ENCODE measurements around the gene PGAM1. TPM values are rescaled to one million over a fixed set of nuclear protein-coding genes. Genes with fewer than 3 reads are reported as not detected.
"Not testable (repeated sequence)": the region's sequence is repeated elsewhere in the genome, so short reads cannot be mapped to it uniquely, and the experiment has no call there.

Gene PGAM1
- total and polyA plus RNA-seq, 2 of the 13 experiments (the other 11 are each of a cell fraction or from before 2014, with no cell fraction given), result 354 to 483 TPM

DNA sequence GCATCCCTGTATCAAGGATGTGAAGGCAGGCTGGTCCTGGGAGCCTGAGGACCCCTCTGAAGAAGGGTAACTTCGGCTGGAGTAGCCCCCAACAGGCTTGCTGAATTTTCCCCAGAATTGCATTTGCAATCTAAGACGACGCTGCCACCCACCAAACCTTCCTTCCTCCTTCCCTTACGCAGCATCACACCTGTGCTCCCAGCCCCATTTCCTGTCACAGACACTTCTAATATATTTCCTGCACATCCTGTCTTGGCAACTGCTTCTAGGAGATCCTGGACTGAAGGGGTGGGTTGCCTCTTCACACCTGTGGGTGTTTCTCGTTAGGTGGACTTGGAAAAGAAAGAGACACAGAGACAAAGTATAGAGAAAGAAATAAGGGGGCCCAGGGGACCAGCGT, 9.4 kb upstream of the PGAM1 start (continued):
- TF ChIP-seq, protein P1, sequence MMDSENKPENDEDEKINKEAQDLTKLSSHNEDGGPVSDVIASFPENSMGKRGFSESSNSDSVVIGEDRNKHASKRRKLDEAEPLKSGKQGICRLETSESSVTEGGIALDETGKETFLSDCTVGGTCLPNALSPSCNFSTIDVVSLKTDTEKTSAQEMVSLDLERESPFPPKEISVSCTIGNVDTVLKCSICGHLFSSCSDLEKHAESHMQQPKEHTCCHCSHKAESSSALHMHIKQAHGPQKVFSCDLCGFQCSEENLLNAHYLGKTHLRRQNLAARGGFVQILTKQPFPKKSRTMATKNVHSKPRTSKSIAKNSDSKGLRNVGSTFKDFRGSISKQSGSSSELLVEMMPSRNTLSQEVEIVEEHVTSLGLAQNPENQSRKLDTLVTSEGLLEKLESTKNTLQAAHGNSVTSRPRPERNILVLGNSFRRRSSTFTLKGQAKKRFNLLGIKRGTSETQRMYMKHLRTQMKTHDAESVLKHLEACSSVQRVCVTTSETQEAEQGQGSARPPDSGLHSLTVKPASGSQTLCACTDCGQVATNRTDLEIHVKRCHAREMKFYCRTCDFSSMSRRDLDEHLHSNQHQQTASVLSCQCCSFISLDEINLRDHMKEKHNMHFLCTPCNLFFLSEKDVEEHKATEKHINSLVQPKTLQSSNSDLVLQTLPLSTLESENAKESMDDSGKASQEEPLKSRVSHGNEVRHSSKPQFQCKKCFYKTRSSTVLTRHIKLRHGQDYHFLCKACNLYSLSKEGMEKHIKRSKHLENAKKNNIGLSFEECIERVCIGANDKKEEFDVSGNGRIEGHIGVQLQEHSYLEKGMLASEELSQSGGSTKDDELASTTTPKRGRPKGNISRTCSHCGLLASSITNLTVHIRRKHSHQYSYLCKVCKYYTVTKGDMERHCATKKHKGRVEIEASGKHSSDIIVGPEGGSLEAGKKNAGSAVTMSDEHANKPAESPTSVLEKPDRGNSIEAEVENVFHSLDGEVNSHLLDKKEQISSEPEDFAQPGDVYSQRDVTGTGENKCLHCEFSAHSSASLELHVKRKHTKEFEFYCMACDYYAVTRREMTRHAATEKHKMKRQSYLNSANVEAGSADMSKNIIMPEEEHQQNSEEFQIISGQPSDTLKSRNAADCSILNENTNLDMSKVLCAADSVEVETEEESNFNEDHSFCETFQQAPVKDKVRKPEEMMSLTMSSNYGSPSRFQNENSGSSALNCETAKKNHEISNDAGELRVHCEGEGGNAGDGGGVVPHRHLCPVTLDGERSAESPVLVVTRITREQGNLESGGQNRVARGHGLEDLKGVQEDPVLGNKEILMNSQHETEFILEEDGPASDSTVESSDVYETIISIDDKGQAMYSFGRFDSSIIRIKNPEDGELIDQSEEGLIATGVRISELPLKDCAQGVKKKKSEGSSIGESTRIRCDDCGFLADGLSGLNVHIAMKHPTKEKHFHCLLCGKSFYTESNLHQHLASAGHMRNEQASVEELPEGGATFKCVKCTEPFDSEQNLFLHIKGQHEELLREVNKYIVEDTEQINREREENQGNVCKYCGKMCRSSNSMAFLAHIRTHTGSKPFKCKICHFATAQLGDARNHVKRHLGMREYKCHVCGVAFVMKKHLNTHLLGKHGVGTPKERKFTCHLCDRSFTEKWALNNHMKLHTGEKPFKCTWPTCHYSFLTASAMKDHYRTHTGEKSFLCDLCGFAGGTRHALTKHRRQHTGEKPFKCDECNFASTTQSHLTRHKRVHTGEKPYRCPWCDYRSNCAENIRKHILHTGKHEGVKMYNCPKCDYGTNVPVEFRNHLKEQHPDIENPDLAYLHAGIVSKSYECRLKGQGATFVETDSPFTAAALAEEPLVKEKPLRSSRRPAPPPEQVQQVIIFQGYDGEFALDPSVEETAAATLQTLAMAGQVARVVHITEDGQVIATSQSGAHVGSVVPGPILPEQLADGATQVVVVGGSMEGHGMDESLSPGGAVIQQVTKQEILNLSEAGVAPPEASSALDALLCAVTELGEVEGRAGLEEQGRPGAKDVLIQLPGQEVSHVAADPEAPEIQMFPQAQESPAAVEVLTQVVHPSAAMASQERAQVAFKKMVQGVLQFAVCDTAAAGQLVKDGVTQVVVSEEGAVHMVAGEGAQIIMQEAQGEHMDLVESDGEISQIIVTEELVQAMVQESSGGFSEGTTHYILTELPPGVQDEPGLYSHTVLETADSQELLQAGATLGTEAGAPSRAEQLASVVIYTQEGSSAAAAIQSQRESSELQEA (CRISPR knock-in tag; IDR thresholded peaks at IDR 0.05; ENCODE audit: not compliant biosample characterization), result no peak

GRCh38 chr10:97423757-97424098, 2.3 kb upstream of the PGAM1 start:
- H3K27me3 ChIP-seq (ENCODE audit: control insufficient read depth in 1 of 2, insufficient read depth in 2 of 2, low read length in 2 of 2); H3K9ac ChIP-seq (ENCODE audit: insufficient read depth, low read depth, low read length); H3K4me2 ChIP-seq (ENCODE audit: low read depth, low read length); H3K36me3 ChIP-seq (replicated peaks in 1 of 2; ENCODE audit: control insufficient read depth in 1 of 2, insufficient read depth in 2 of 2, low read length in 2 of 2); CTCF ChIA-PET (ENCODE audit: low intra/inter-chr PET ratio, low total read pairs); DNase-seq (ENCODE audit: low spot score); in situ Hi-C loops (cut with HindIII; ENCODE audit: extremely low pct_ligation_motif_present, low pct_unique_long_range_greater_than_20kb); H2AFZ ChIP-seq (ENCODE audit: low read length); FAIRE-seq; H3K4me3 ChIP-seq (replicated peaks in 1 of 3; ENCODE audit: insufficient read depth in 1 of 3, low read depth in 2 of 3, low read length in 3 of 3); H3K9me3 ChIP-seq (ENCODE audit: low read length); ATAC-seq; H3K27ac ChIP-seq (ENCODE audit: extremely low read length, insufficient read depth, low read length); BruUV-seq (replicated peaks); intact Hi-C loops (cut with micrococcal nuclease; ENCODE audit: unreplicated experiment): not testable (repeated sequence)
- WGBS (ENCODE audit: low lambda C conversion rate), result 94% methylated on average over 8 of the region's 8 CpGs
- Histone ChIP-seq H3K79me2 (ENCODE audit: insufficient read depth, low read length) (peaks cover 28% of the 10 kb centered on the region), H3K4me1 (ENCODE audit: insufficient read depth, low read length) (peaks cover 52% of the 10 kb centered on the region), H4K20me1 (ENCODE audit: insufficient read depth, low read length) (peaks cover 16% of the 10 kb centered on the region)
- POLR2A ChIA-PET, result interaction anchor here (1.1 to 1.6 kb wide), 2 partner anchors 11 to 23 kb away, joined by 3 read pairs; no protein-coding TSS in a partner anchor

All from HepG2 (cell line).